Activated CD4-positive, CD25-positive, alpha-beta regulatory T cell treated with anti-CD3 and anti-CD28 coated beads, Interleukin-2, amount 50 U/mL, for 16 hours (primary cell): ENCODE results near the gene DES.
A peak's percentile ranks its signal among the peaks of the same experiment; 100 is the strongest.
"Not testable (repeated sequence)": the region's sequence is repeated elsewhere in the genome, so short reads cannot be mapped to it uniquely, and the experiment has no call there.

Experiments used
- DNase-seq: peaks from one replicate; pipeline ENCODE4 v3.0.0-alpha.2; 2020; ENCODE audit warnings: low read depth, low spot score

Gene DES

DNA sequence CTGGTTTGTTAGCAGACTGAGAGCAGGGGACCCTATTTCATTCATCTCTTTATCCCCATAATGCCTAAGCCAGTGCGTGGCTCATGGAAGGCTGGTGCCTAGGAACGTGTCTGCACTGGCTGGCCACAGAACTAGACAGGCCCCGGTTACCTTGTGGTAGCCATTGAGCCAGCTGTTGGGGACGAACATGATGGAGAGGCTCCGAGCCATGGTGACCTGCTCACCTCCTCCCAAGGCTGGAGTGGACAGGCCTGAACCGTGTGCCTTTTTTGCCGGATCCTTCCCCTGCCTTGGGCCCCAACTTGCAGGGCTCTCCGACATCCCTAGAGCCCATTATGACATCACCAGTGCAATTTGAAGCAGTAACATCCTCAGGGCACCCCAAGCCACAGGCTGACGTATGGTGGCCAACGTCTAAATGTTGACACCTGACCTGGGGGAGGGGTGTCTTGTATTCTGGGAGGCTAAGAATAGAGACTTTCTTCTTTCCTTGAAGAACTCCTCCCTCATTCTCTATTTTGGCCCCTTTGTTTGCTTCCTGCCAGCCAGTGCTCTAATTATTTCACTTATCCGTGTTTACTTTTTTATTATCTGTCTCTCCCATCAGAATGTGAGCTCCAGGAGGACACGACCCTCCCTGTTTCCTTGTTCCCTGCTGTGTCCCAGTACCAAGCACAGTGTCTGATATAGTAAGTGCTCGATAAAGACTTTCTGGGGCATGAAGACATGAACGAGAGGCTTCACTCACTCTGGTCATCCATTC lies 18.3 kb upstream of the DES start:
- no peak for DNase-seq

DNA sequence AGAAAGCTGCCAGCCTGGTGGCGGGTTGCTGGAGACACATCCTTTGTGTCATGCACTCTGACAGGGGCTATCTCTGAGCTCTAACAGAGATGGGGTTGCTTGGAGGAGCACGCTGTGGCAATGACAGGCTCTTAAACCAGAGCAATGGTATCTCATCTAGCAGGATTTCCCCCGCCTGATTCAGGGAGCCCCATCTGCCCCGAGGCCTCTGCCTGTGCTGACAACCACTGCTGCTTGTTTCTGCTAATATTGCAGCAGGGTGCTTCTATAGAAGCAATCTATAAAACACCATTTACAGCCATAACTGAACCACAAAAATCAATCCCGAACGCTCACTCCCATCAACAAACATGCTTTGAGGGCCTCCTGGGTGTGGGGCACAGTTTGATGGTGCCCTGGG lies 17.6 kb upstream of the DES start:
- no peak for DNase-seq

DNA sequence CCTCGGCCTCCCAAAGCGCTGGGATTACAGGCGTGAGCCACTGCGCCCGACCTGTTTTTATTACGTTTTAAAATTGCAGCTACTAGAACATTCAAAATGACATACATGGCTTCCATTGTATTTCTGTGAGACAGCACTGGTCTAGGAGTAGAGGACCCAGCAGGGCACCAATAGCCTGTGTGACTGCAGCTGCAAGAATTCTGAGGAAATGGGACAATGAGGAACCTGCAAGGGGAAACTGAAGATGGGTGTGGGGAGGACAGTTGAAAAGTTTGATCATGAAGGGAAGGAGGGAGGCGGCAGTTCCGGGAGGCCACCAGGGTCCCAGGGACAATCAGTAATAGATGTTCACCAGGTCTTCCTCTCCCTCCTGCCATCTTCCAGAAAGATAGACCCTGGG lies 16.6 kb upstream of the DES start:
- DNase-seq = no peak

DNA sequence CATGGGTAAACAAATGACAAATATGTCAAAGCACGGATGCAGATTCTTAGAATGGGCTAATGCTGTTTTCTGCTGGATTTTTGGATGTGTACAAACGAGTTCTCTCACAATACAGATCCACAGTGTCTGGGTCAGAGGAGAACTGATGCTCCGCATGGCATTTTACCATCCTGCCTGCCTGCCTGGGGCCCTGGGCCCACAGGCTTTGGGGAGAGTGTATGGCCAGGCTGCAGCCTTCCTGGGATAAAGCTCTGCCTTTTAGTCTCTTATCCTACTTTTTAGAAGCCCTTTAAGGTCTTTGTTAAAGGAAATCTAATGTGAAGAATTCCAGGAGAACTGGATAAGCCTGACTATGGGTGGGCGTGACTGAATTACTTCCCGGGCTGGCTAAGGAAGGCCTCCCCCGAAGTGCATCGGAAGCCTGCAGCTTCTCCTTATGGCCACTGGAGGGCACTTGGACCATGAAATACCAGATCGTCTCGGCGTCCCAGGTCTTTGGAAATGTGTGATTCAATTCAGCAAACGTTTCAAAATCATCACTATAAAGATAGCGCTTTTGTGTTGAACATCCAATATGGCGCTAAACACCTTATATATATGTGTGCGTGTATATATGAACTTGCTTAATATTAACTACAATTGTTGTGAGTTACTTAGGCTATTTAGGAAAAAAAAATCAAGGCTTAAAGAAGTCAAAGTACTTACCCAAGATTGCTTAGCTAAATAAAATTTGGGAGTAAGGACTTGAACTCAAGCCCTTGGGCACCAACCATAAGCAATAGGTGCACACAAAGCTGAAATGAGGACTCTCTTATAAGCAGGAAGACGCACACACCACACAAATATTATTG lies 15.3 kb upstream of the DES start:
- peak; percentile 26 for DNase-seq

DNA sequence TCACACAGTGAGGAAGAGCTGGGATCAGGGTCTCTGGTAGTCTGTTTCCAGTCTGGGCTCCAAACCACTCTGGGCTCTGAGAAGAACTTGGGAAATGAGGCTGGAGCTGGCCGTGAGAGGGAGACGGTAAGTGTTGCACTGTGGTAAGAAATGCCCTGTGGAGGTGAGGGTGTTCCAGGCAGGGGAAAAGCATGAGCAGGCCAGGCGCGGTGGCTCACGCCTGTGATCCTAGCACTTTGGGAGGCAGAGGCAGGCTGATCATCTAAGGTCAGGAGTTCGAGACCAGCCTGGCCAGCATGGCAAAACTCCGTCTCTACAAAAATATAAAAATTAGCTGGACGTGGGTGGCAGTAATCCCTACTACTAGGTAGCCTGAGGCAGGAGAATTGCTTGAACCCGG lies 14.3 kb upstream of the DES start:
- no peak for DNase-seq

DNA sequence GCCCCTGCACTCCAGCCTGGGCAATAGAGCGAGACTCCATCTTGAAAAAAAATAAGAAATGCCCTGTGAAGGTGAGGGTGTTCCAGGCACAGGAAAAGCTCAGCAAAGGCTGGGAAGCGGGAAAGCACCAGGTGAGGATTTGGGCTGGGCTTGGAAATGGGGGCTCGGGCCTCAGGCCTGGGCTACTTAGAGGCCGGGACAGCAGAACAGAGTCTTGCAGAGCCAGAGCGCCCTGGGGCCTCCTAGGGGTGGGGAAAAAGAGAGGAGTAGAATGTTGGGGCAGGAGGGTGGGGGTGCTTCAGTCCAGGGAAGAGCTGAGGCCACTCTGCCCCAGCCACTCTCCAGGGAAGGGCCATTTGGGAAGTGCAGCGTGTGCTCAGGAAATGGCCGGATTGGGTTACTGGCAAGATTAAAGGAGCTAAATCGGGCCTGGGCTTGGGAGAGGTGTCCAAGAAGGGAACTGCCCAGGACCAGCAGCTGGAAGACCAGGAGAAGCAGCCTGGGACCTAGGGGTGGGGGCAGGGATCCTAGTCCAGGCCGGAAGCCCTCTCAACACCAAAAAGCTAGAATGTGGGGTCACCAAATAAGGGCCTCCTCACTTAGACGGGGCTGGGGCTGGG lies 13.8 kb upstream of the DES start:
- no peak for DNase-seq

DNA sequence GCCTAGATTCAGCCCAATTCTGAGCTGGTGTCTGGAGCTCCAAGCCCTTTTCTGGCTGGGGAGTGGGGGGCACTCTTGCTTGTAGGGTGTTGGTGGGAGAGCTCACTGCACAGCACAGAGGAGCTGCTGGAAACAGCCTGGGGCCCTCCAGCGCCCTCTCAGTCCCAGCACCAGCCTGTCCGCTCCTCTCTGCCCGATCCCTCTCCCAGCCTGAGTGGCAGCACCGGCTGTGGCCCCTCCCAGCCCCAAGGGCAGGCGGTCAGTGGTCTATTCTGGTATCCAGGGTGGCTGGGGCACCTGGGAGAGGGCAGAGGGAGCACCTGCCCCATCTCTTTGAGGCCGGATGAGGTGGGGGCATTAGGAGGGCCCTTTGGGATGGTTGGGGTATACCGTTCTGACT lies 13.2 kb upstream of the DES start:
- DNase-seq = no peak

DNA sequence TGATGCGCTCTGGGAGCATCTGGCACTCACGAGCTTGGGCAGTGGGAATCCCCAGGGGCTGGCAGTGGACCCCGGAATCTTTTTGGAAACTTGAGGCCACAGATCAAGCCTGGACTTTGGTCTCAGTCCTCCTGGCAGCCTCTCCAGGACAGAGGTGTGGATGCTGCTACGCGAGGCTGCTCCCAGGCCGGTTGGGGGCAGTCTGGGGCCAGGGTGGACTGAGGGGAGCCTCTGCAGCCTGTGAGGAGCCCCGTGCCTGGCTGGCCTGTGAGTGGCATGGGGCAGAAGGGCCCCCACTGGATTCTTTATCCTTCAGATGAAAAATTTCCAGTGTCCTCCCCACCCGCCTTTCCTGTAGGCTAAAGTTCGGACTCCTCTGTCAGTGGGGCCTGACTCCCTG lies 12.7 kb upstream of the DES start:
- DNase-seq = no peak

DNA sequence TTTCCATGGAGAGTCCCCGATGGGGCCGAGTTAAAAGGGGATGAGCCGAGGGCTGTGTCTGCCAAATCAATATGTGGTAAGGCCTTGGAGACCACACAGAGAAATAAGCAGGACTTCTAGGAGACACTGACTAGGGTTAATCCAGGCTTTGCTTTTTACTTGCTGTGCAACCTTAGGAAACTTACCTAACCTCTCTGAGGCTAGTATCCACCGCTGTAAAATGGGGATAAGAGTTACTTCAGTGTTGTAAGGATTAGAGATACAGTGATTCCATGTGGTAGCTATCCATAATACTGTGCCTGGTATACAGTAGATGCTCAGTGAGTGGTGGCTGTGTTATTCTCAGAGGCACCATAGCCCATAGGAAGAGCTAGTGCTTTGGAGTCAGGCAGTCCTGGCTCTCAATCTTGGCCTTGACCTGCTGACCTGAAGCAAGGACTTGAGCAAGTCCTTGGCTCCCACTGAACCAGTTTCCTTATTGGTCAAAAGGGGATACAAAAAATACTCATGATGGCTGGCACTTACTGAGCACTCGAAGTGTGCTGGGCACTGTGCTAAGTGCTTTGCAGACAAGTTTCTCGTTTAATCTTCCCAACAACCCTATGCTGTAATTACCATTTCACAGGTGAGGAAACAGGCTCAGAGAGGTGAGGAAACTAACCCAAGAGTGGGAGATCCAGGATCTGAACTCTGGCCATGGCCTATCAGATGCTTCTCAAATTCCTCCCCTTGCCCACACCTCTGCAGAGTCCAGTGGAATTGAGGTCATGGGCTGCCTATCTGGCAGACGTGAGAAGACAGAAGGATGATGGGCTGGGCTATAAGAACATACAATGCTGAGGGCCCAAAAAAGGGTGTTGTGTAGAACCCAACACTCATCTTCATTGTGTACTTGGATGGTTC lies 12.0 kb upstream of the DES start:
- DNase-seq = no peak

DNA sequence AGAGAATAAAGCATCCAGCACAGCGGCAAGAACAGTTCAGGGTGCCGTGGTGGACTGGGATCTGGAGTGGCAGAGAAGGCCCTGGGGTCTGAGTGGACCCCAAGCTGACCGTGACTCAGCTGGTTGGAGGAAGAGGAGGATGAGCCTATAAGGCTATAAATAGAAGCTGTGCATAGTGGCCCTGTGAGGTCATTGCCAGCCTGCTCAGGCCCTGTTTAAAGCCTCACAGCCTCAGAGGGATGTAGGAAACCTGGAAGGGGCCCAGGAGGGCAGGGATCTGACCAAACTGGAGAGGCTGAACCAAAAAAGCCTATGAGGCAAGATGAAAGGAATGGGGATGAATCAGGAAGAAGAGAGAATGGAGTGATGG lies 11.3 kb upstream of the DES start:
- no peak for DNase-seq

DNA sequence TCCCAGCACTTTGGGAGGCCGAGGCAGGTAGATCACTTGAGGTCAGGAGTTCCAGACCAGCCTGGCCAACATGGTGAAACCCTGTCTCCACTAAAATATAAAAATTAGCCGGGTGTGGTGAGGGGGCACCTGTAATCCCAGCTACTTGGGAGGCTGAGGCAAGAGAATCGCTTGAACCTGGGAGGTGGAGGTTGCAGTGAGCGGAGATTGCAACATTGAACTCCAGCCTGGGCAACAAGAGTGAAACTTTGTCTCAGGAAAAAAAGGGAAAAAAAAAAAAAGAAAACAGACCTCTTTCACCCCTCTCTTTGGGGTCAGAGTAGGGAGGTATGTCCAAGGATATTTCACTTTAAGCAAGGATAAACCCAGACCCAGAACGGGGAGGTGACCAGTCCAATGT lies 10.8 kb upstream of the DES start:
- DNase-seq = not testable (repeated sequence)

DNA sequence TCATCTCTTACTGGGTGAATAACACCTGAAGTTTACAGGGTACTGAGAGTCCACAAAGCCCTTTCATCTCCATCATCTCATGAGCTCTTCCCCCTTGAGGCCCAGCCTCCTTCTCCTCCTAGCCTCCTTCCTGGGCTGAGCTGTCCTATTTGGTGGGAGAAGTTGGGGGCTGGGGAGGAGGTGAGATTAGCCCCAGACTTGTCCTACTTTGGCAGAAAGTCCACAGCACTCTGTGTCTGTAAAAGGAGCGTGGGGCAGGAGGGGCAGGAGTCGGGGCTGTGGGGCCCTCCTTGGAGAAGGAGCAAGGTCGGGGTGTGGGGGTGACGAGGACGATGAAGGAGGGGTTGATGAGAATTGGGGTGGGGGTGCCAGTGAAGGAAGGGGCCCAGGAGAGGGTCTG lies 10.0 kb upstream of the DES start:
- DNase-seq = no peak

DNA sequence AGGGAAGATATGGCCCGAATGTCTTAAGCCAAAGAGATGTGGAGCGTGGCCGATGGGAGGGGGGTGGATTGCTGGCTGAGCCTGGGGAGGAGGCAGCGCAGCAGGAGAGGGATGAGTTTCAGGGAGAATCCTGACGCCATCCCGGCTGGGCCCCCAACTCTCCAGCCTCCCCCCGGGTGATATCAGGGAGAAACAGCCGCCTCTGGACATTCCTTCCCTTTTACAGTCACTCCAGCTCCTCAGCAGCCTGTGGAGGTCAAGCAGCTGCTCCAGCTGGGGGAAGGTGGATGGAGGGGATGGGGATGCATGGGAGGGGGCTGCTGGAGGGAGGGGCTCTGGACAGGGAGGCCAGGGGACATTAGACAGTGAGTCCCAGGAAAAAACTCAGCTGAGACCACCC lies 9.5 kb upstream of the DES start:
- no peak for DNase-seq

DNA sequence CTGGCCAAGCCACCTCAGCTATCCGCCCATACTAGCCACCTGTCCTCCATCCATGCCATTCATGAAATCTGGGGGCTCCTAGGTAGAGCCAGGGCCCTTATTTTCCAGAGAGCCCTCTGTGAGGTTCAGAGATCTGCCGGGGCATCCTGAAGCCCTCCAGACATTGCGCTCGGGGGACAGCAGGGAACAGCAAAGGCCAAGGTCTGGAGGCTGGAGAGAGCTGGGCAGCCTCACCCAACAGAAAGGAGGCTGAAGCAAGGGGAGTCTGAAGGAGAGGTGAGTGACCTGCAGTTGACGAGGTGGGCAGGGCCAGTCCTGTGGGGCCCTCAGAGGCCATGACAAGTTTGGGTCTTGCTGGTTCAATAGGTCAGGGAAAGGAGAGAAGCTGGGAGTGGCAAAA lies 8.6 kb upstream of the DES start:
- DNase-seq = no peak

DNA sequence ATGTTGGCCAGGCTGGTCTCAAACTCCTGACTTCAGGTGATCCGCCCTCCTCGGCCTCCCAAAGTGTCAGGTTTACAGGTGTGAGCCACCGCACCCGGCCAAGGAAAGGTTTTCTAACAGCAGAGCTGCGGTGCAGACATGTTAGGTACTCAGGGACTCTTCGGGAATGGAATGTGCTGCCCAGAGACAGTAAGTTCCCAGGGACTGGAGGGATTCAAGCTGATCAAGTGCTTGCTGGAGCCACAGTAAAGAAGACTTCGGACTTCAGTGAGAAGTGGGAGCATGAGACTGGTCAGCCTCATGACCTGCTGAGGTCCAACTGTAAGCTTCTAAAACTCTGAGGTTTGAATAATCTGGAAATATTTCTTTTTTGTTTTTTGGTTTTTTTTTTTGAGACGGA lies 7.8 kb upstream of the DES start:
- DNase-seq = no peak

DNA sequence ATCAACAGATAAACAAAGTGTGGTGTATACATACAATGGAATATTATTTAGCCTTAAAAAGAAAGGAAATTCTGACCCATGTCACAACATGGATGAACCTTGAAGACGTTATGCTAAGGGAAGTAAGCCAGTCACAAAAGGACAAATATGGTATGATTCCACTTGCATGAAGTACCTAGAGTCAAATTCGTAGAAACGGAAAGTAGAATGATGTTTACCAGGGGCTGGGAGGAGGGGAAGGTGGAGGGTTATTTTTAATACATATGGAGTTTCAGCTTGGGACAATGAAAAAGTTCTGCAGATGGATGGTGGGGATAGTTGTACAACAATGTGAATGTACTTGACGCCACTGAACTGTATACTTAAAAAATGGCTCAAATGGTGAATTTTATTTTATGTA lies 3.3 kb upstream of the DES start:
- DNase-seq = no peak

DNA sequence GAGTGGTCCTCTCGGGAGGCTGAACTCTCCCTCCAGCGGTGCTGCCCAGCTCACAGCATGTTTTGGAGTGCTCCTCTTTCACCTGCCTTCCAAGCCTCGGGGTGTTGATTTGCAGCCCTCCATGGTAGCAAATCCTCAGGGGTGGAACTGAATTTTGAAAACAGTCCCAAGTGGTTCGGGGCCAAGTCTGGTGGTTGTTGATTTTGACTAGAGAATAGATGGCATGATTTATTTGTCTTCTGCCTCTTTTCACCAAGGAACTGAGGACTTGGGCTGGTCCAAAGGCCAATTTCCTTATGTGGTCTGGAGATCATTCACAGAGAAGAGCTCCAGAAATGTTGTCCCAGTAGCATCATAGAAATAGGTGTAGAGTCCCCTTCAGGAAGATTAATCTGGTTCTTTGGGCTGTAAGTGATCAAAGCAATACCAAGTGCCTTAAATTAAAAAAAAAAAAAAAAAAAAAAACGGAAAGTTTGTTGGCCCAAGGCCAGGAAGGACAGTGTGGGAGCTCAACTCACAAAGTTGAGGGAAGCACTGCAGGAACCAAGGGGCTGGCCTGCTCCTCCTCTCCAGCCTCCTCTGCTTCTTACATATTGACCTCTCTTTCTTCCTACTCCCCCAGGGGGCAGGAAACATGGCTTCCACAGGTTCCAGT lies 2.5 kb upstream of the DES start:
- DNase-seq = no peak

DNA sequence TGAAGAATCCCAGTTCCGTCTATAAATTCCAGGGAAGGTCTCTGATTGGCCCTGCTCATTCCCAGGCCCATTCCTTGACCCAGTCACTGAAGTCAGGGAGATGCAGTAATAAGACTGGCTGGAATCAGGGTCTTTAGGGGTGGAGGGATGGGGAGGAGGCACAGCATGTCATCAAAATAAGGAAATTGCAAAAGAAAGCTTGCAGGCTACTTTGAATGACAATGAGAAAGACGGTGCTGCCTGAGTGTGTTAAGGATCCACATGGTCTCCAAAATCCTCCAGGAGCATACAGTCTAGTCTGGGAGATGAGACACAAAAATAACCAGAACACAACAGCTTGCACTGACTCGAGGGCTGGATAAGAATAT lies 2.0 kb upstream of the DES start:
- DNase-seq = no peak

DNA sequence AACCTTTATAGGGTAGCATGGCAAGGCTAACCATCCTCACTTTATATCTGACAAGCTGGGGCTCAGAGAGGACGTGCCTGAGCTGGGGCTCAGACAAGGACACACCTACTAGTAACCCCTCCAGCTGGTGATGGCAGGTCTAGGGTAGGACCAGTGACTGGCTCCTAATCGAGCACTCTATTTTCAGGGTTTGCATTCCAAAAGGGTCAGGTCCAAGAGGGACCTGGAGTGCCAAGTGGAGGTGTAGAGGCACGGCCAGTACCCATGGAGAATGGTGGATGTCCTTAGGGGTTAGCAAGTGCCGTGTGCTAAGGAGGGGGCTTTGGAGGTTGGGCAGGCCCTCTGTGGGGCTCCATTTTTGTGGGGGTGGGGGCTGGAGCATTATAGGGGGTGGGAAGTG lies 1.2 kb upstream of the DES start:
- no peak for DNase-seq

DNA sequence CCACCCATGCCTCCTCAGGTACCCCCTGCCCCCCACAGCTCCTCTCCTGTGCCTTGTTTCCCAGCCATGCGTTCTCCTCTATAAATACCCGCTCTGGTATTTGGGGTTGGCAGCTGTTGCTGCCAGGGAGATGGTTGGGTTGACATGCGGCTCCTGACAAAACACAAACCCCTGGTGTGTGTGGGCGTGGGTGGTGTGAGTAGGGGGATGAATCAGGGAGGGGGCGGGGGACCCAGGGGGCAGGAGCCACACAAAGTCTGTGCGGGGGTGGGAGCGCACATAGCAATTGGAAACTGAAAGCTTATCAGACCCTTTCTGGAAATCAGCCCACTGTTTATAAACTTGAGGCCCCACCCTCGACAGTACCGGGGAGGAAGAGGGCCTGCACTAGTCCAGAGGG lies 803 bp upstream of the DES start:
- DNase-seq = no peak

DNA sequence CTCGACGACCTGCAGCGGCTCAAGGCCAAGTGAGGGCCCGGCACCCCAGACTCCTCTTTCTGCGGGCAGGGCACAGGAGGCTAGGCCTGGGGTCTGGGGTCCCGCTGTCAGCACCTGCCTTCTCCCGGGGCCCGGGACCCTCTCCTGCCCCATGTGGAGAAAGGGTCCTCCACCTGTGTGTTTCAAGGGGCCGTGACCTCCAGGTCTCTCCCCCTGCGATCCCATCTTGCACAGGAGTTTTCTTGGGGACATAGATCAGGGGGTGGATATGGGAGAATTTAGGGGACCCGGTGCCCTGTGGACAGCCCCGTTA lies 791 bp downstream of the DES start:
- no peak for DNase-seq
